ENCODE measurements around the gene CERS6. TPM values are rescaled to one million over a fixed set of nuclear protein-coding genes. Genes with fewer than 3 reads are reported as not detected.

CERS6 gene
- total RNA-seq, 4 donors from 2014 or later, result 42.3 to 62.1 (median 50.6) TPM

GRCh38 chr2:168443818-168444217 is 12.3 kb upstream of the CERS6 start:
- Histone ChIP-seq H3K36me3 (no peaks in the 10 kb centered on the region), H3K27me3 (no peaks in the 10 kb centered on the region), H3K4me3 (no peak overlapping the region), H3K4me1 (no peaks in the 10 kb centered on the region), H3K27ac (no peak overlapping the region), H3K9me3 (peaks cover 0 to 4% of the 10 kb centered on the region in 2 donors)
- TF ChIP-seq POLR2AphosphoS5 (IDR thresholded peaks at IDR 0.05) (no peak), EP300 (IDR thresholded peaks at IDR 0.05; ENCODE audit: low read depth) (no peak), CTCF (IDR thresholded peaks at IDR 0.05) (no peak), POLR2A (IDR thresholded peaks at IDR 0.05) (no peak)
- no peak for DNase-seq
- intact Hi-C loops (cut with DNase I; ENCODE audit: low total_unique reads) (no loop called here), in situ Hi-C loops (cut with MboI; ENCODE audit: low pct_ligation_motif_present in 1 of 4, low pct_unique_long_range_greater_than_20kb in 1 of 4, low sequenced_read_pairs in 3 of 4) (no loop called here)

- no peak overlapping the region for H3K4me3 ChIP-seq
- no peaks in the 10 kb centered on the region for H3K36me3 ChIP-seq
- H3K27me3 ChIP-seq, result no peaks in the 10 kb centered on the region
- in situ Hi-C loops (cut with MboI; ENCODE audit: low pct_ligation_motif_present in 1 of 4, low pct_unique_long_range_greater_than_20kb in 1 of 4, low sequenced_read_pairs in 3 of 4) (no loop called here), intact Hi-C loops (cut with DNase I; ENCODE audit: low total_unique reads) (no loop called here)
- TF ChIP-seq EP300 (IDR thresholded peaks at IDR 0.05; ENCODE audit: low read depth), result no peak
- TF ChIP-seq CTCF (IDR thresholded peaks at IDR 0.05), result no peak
- TF ChIP-seq POLR2A (IDR thresholded peaks at IDR 0.05), result no peak
- no peak for TF ChIP-seq POLR2AphosphoS5 (IDR thresholded peaks at IDR 0.05)
- H3K4me1 ChIP-seq, result no peaks in the 10 kb centered on the region
- no peak overlapping the region for H3K27ac ChIP-seq
- DNase-seq, result no peak
- WGBS, 2 donors (ENCODE audit: low coverage in 1 of 2), result 94% methylated on average over 2 of the region's 2 CpGs; no CpG with 5 or more reads in 1 of the 2 donors
- peaks cover 0 to 4% of the 10 kb centered on the region in 2 donors for H3K9me3 ChIP-seq
Measured at GRCh38 chr2:168445960-168446359, 10.1 kb upstream of the CERS6 start.

- Histone ChIP-seq H3K9me3 (peaks cover 0 to 4% of the 10 kb centered on the region in 2 donors), H3K36me3 (no peaks in the 10 kb centered on the region), H3K4me3 (no peak overlapping the region), H3K27me3 (no peaks in the 10 kb centered on the region), H3K27ac (no peak overlapping the region), H3K4me1 (no peaks in the 10 kb centered on the region)
- TF ChIP-seq EP300 (IDR thresholded peaks at IDR 0.05; ENCODE audit: low read depth) (no peak), POLR2A (IDR thresholded peaks at IDR 0.05) (no peak), POLR2AphosphoS5 (IDR thresholded peaks at IDR 0.05) (no peak), CTCF (IDR thresholded peaks at IDR 0.05) (no peak)
- no peak for DNase-seq
- intact Hi-C loops (cut with DNase I; ENCODE audit: low total_unique reads), result loop anchor here (1.0 kb wide), 1 partner anchor 28 kb away; no protein-coding TSS in a partner anchor
- in situ Hi-C loops (cut with MboI; ENCODE audit: low pct_ligation_motif_present in 1 of 4, low pct_unique_long_range_greater_than_20kb in 1 of 4, low sequenced_read_pairs in 3 of 4), result no loop called here
Measured at GRCh38 chr2:168448980-168449379, 7.1 kb upstream of the CERS6 start.

- H3K4me1 ChIP-seq, result no peaks in the 10 kb centered on the region
- H3K27me3 ChIP-seq, result no peaks in the 10 kb centered on the region
- intact Hi-C loops (cut with DNase I; ENCODE audit: low total_unique reads) (no loop called here), in situ Hi-C loops (cut with MboI; ENCODE audit: low pct_ligation_motif_present in 1 of 4, low pct_unique_long_range_greater_than_20kb in 1 of 4, low sequenced_read_pairs in 3 of 4) (no loop called here)
- H3K27ac ChIP-seq, result no peak overlapping the region
- peaks cover 0 to 5% of the 10 kb centered on the region in 2 donors for H3K9me3 ChIP-seq
- no peak for DNase-seq
- H3K36me3 ChIP-seq, result no peaks in the 10 kb centered on the region
- 31 to 70% methylated on average over 2 to 3 of the region's 3 CpGs for WGBS, 2 donors (ENCODE audit: low coverage in 1 of 2)
- no peak for TF ChIP-seq POLR2AphosphoS5 (IDR thresholded peaks at IDR 0.05)
- no peak for TF ChIP-seq POLR2A (IDR thresholded peaks at IDR 0.05)
- no peak overlapping the region for H3K4me3 ChIP-seq
Measured at GRCh38 chr2:168449419-168449818, 6.7 kb upstream of the CERS6 start.

GRCh38 chr2:168450171-168450570 is 5.9 kb upstream of the CERS6 start:
- in situ Hi-C loops (cut with MboI; ENCODE audit: low pct_ligation_motif_present in 1 of 4, low pct_unique_long_range_greater_than_20kb in 1 of 4, low sequenced_read_pairs in 3 of 4), result no loop called here
- WGBS, 2 donors (ENCODE audit: low coverage in 1 of 2), result 91 to 100% methylated on average over 1 of the region's 1 CpG
- Histone ChIP-seq H3K4me1 (peaks cover 0 to 2% (median 0%) of the 10 kb centered on the region in 4 donors), H3K9me3 (peaks cover 0 to 5% of the 10 kb centered on the region in 2 donors), H3K27me3 (no peaks in the 10 kb centered on the region), H3K4me3 (no peak overlapping the region), H3K27ac (no peak overlapping the region), H3K36me3 (no peaks in the 10 kb centered on the region)
- no peak for TF ChIP-seq CTCF (IDR thresholded peaks at IDR 0.05)
- no peak for TF ChIP-seq EP300 (IDR thresholded peaks at IDR 0.05; ENCODE audit: low read depth)
- TF ChIP-seq POLR2A (IDR thresholded peaks at IDR 0.05), result no peak
- TF ChIP-seq POLR2AphosphoS5 (IDR thresholded peaks at IDR 0.05), result no peak
- intact Hi-C loops (cut with DNase I; ENCODE audit: low total_unique reads), result no loop called here
- DNase-seq, result no peak

Data from transverse colon (tissue), 4 donors.